ENCODE measurements around the gene CCM2L. TPM values are rescaled to one million over a fixed set of nuclear protein-coding genes. Genes with fewer than 3 reads are reported as not detected.
A peak's percentile ranks its signal among the peaks of the same experiment; 100 is the strongest.

CCM2L gene
- polyA plus RNA-seq, 1 of the 3 experiments (the other 2 are of a cell fraction) = not detected

DNA sequence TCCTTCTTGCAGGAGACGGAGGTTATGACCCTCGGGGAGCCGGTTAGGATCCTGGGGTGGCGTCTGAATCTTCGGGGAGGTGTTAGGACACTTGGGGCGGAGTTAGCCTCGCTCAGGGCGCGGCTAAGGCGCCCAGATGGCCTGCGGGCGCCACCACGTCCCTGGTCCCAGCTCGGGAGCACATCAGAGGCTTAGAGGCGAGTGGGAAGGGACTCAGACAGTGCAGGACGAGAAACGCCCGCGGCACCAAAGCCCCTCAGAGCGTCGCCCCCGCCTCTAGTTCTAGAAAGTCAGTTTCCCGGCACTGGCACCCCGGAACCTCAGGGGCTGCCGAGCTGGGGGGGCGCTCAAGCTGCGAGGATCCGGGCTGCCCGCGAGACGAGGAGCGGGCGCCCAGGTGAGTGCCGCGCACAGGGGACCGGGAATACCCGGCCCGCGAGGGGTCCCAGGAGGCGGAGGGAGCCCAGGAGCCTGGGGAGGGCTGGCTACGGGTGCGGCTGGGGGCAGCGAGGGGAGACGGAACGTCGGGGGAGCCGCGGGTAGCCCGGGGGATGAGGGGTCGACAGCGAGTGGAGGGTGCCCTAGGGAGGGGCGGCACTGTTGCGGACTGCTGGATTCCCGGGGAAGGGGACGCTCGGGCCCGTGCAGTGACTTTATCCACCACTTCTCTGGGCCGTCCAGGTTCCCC is 42.0 kb downstream of the CCM2L start, which contains the start of gene HCK:
Gene HCK (plus strand): TSS at position 153 of the 688 bp plus-strand sequence.
- Histone ChIP-seq H3F3A (replicated peaks; ENCODE audit: insufficient read depth) (no peaks in the 10 kb centered on the region), H2AFZ (ENCODE audit: low read depth) (no peak within 1 kb of the TSS), H3K36me3 (replicated peaks in 1 of 2; ENCODE audit: control insufficient read depth in 1 of 2, insufficient read depth in 2 of 2, low read length in 1 of 2) (no peaks in the 10 kb centered on the region), H3K9me2 (no peaks in the 10 kb centered on the region), H3K4me2 (no peak within 1 kb of the TSS), H3K9ac (no peak within 1 kb of the TSS), H4K20me1 (ENCODE audit: insufficient read depth) (no peaks in the 10 kb centered on the region), H3K79me2 (ENCODE audit: insufficient read depth) (no peaks in the 10 kb centered on the region), H3K27me3 (ENCODE audit: insufficient read depth) (peaks cover 58% of the 10 kb centered on the region), H3K4me3 (ENCODE audit: low read depth in 2 of 2, low read length in 1 of 2) (peak within 1 kb of the TSS in 1 of 2 experiments; percentile 10; a peak in 1 of 4 replicates), H3K27ac (ENCODE audit: low read depth in 2 of 2, low read length in 1 of 2) (no peak within 1 kb of the TSS), H3K4me1 (ENCODE audit: control insufficient read depth in 1 of 2, insufficient read depth in 2 of 2, low read depth in 1 of 2, low read length in 1 of 2) (no peaks in the 10 kb centered on the region; a peak in 1 of 4 replicates), H3K9me3 (no peaks in the 10 kb centered on the region)
- POLR2A ChIA-PET = no interaction called here
- no peak for TF ChIP-seq YY1 (IDR thresholded peaks at IDR 0.05; ENCODE audit: low read depth)
- TF ChIP-seq, protein P1, sequence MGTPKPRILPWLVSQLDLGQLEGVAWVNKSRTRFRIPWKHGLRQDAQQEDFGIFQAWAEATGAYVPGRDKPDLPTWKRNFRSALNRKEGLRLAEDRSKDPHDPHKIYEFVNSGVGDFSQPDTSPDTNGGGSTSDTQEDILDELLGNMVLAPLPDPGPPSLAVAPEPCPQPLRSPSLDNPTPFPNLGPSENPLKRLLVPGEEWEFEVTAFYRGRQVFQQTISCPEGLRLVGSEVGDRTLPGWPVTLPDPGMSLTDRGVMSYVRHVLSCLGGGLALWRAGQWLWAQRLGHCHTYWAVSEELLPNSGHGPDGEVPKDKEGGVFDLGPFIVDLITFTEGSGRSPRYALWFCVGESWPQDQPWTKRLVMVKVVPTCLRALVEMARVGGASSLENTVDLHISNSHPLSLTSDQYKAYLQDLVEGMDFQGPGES (IDR thresholded peaks at IDR 0.05; ENCODE audit: low read depth, low read length) = no peak
- TF ChIP-seq ELF1 (IDR thresholded peaks at IDR 0.05) = no peak
- no peak for TF ChIP-seq MEF2A (IDR thresholded peaks at IDR 0.05; ENCODE audit: borderline replicate concordance, low read depth)
- no peak for TF ChIP-seq MXI1 (IDR thresholded peaks at IDR 0.05; ENCODE audit: low read depth, low read length)
- TF ChIP-seq RAD21 (IDR thresholded peaks at IDR 0.05; ENCODE audit: low read length) = no peak
- TF ChIP-seq TCF12 (IDR thresholded peaks at IDR 0.05) = no peak
- no peak for TF ChIP-seq EZH2phosphoT487 (IDR thresholded peaks at IDR 0.05; ENCODE audit: borderline replicate concordance, low read depth)
- TF ChIP-seq RCOR1 (IDR thresholded peaks at IDR 0.05; ENCODE audit: low read length) = no peak
- no peak for TF ChIP-seq RXRA (IDR thresholded peaks at IDR 0.05; ENCODE audit: borderline replicate concordance, low read depth)
- no peak for TF ChIP-seq NFIC (IDR thresholded peaks at IDR 0.05; ENCODE audit: borderline replicate concordance)
- peak; percentile 57 for DNase-seq
- CTCF ChIA-PET = interaction anchor here (1.3 kb wide), 1 partner anchor 40 kb away, joined by 3 read pairs; no protein-coding TSS in a partner anchor
- 6% methylated on average over 25 of the region's 58 CpGs for WGBS (ENCODE audit: low lambda C conversion rate)

DNA sequence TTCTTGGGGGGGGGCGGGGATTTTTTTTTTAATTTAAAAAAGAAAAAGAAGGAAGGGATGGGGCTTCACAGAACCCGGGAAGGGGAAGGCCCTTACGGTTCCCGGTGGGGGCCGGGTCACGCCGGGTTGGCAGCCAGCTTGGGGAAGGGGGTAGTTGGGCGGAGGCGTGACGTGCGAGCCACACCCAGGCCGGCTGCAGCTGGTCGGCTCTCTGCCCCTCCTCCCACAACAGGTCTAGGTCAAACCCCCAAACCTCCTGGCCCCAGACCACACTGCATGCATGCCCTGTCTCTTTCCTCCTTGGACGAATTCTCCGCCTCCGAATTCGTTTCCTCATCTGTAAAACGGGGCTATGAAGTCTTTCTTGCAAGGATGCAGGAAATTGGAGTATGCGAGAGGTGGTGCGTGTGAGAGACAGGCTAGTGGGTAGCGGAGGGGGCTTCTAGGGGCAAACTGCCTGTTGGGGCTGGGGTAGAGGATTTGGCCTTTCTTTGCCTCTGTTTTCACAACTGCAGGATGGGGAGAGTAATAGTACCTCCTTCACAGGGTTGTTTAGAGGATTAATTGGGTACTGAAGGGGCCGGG is 42.6 kb downstream of the CCM2L start:
- Histone ChIP-seq H3K27ac (ENCODE audit: low read depth in 2 of 2, low read length in 1 of 2) (no peak overlapping the region), H3F3A (replicated peaks; ENCODE audit: insufficient read depth) (no peaks in the 10 kb centered on the region), H3K79me2 (ENCODE audit: insufficient read depth) (no peaks in the 10 kb centered on the region), H3K27me3 (ENCODE audit: insufficient read depth) (peaks cover 64% of the 10 kb centered on the region), H2AFZ (ENCODE audit: low read depth) (no peak overlapping the region), H3K4me2 (no peak overlapping the region), H4K20me1 (ENCODE audit: insufficient read depth) (no peaks in the 10 kb centered on the region), H3K4me3 (ENCODE audit: low read depth in 2 of 2, low read length in 1 of 2) (no peak overlapping the region), H3K4me1 (ENCODE audit: control insufficient read depth in 1 of 2, insufficient read depth in 2 of 2, low read depth in 1 of 2, low read length in 1 of 2) (no peaks in the 10 kb centered on the region; a peak in 1 of 4 replicates), H3K9ac (no peak overlapping the region), H3K9me3 (no peaks in the 10 kb centered on the region), H3K36me3 (replicated peaks in 1 of 2; ENCODE audit: control insufficient read depth in 1 of 2, insufficient read depth in 2 of 2, low read length in 1 of 2) (no peaks in the 10 kb centered on the region), H3K9me2 (no peaks in the 10 kb centered on the region)
- TF ChIP-seq ELF1 (IDR thresholded peaks at IDR 0.05) = no peak
- TF ChIP-seq NFIC (IDR thresholded peaks at IDR 0.05; ENCODE audit: borderline replicate concordance) = no peak
- TF ChIP-seq, protein P2, sequence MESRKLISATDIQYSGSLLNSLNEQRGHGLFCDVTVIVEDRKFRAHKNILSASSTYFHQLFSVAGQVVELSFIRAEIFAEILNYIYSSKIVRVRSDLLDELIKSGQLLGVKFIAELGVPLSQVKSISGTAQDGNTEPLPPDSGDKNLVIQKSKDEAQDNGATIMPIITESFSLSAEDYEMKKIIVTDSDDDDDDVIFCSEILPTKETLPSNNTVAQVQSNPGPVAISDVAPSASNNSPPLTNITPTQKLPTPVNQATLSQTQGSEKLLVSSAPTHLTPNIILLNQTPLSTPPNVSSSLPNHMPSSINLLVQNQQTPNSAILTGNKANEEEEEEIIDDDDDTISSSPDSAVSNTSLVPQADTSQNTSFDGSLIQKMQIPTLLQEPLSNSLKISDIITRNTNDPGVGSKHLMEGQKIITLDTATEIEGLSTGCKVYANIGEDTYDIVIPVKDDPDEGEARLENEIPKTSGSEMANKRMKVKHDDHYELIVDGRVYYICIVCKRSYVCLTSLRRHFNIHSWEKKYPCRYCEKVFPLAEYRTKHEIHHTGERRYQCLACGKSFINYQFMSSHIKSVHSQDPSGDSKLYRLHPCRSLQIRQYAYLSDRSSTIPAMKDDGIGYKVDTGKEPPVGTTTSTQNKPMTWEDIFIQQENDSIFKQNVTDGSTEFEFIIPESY (IDR thresholded peaks at IDR 0.05; ENCODE audit: borderline replicate concordance, low read depth) = no peak
- TF ChIP-seq CHD2 (IDR thresholded peaks at IDR 0.05; ENCODE audit: low read length, partially characterized antibody) = no peak
- no peak for TF ChIP-seq JUND (IDR thresholded peaks at IDR 0.05)
- no peak for TF ChIP-seq FOSL2 (IDR thresholded peaks at IDR 0.05; ENCODE audit: borderline replicate concordance, low read depth)
- TF ChIP-seq, protein P3, sequence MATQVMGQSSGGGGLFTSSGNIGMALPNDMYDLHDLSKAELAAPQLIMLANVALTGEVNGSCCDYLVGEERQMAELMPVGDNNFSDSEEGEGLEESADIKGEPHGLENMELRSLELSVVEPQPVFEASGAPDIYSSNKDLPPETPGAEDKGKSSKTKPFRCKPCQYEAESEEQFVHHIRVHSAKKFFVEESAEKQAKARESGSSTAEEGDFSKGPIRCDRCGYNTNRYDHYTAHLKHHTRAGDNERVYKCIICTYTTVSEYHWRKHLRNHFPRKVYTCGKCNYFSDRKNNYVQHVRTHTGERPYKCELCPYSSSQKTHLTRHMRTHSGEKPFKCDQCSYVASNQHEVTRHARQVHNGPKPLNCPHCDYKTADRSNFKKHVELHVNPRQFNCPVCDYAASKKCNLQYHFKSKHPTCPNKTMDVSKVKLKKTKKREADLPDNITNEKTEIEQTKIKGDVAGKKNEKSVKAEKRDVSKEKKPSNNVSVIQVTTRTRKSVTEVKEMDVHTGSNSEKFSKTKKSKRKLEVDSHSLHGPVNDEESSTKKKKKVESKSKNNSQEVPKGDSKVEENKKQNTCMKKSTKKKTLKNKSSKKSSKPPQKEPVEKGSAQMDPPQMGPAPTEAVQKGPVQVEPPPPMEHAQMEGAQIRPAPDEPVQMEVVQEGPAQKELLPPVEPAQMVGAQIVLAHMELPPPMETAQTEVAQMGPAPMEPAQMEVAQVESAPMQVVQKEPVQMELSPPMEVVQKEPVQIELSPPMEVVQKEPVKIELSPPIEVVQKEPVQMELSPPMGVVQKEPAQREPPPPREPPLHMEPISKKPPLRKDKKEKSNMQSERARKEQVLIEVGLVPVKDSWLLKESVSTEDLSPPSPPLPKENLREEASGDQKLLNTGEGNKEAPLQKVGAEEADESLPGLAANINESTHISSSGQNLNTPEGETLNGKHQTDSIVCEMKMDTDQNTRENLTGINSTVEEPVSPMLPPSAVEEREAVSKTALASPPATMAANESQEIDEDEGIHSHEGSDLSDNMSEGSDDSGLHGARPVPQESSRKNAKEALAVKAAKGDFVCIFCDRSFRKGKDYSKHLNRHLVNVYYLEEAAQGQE (IDR thresholded peaks at IDR 0.05; ENCODE audit: low read depth, low read length) = no peak
- TF ChIP-seq, protein P4, sequence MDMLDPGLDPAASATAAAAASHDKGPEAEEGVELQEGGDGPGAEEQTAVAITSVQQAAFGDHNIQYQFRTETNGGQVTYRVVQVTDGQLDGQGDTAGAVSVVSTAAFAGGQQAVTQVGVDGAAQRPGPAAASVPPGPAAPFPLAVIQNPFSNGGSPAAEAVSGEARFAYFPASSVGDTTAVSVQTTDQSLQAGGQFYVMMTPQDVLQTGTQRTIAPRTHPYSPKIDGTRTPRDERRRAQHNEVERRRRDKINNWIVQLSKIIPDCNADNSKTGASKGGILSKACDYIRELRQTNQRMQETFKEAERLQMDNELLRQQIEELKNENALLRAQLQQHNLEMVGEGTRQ (IDR thresholded peaks at IDR 0.05; ENCODE audit: borderline replicate concordance, low read depth, low read length) = no peak
- TF ChIP-seq YY1 (IDR thresholded peaks at IDR 0.05; ENCODE audit: low read depth) = no peak
- CTCF ChIA-PET = interaction anchor here (1.2 to 1.5 kb wide), 3 partner anchors 39 to 230 kb away, joined by 3 to 4 read pairs (median 3); no protein-coding TSS in a partner anchor
- no peak for DNase-seq
- WGBS (ENCODE audit: low lambda C conversion rate) = 62% methylated on average over 18 of the region's 22 CpGs
- POLR2A ChIA-PET = no interaction called here

Data from SK-N-SH (cell line).